ENCODE results near the gene NRCAM. TPM values are rescaled to one million over a fixed set of nuclear protein-coding genes. Genes with fewer than 3 reads are reported as not detected.

Gene NRCAM
- total RNA-seq, 1 donor from 2014 or later = 39.0 TPM

DNA sequence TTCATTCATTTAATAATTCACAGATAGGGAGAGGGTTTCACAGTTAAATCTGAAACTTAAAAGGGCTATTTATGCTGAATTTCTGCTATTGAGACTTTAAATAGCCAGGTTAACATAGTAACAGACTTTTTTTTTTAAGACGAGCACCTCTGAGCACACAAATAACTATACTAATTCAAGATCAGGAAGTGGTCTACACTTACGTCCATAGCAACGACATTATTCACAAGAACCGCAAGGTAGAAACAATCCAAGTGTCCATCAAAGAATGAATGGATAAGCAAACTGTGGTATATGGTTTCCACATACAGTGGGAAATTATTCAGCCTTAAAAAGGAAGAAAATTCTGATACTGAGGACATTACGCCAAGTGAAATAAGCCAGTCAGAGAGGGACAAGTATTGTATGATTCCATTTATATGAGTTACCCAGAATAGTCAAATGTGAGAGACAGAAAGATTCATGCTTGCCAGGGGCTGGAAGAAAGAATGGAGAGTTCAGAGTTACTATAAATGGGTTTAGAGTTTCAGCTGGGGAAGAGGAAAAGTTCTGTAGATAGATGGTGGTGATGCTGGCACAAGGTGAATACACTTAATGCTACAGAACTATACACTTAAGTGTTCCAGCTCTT is 185.7 kb downstream of the NRCAM start:
- Histone ChIP-seq H3K36me3 (ENCODE audit: control insufficient read depth, insufficient read depth, low read length) (no peaks in the 10 kb centered on the region), H3K4me3 (ENCODE audit: low read depth, low read length) (no peak overlapping the region), H3K27me3 (ENCODE audit: control insufficient read depth, insufficient read depth, low read length) (no peaks in the 10 kb centered on the region)
- no peak for DNase-seq (ENCODE audit: low read depth)
- TF ChIP-seq, protein P1, sequence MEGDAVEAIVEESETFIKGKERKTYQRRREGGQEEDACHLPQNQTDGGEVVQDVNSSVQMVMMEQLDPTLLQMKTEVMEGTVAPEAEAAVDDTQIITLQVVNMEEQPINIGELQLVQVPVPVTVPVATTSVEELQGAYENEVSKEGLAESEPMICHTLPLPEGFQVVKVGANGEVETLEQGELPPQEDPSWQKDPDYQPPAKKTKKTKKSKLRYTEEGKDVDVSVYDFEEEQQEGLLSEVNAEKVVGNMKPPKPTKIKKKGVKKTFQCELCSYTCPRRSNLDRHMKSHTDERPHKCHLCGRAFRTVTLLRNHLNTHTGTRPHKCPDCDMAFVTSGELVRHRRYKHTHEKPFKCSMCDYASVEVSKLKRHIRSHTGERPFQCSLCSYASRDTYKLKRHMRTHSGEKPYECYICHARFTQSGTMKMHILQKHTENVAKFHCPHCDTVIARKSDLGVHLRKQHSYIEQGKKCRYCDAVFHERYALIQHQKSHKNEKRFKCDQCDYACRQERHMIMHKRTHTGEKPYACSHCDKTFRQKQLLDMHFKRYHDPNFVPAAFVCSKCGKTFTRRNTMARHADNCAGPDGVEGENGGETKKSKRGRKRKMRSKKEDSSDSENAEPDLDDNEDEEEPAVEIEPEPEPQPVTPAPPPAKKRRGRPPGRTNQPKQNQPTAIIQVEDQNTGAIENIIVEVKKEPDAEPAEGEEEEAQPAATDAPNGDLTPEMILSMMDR (IDR thresholded peaks at IDR 0.05; ENCODE audit: insufficient read depth, low read length, poor library complexity, severe bottlenecking) = no peak

DNA sequence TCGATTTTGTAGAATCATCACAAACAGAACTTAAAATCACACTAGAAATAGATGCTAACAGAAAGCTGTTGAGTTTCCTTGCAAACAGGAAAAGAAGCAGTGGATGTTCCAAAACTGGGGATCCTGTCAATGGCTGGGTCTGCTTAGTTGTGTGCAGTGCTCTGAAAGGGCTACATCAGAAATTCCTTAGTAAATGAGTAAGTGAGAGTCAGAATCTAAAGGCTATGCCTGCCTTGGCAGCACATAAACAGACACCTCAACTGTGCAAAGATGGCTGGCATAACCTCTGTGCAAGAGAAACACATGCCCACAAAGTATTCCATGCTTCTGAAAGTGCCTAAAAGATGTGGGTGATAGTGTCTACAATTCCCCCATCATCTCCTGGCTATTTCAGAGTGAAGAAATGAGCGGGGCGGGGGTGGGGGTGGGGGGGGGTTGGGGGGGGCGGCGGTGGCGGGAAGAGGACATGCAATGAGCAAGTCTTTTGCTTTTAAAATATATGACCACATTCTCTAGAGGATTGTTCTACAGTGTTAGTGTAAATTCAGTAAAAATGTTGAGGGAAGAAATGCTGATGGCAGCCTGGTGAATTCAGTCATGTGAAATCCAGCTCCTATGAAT is 187.9 kb downstream of the NRCAM start:
- no peak overlapping the region for H3K4me3 ChIP-seq (ENCODE audit: low read depth, low read length)
- TF ChIP-seq, protein P1 (IDR thresholded peaks at IDR 0.05; ENCODE audit: insufficient read depth, low read length, poor library complexity, severe bottlenecking) = no peak
- no peaks in the 10 kb centered on the region for H3K36me3 ChIP-seq (ENCODE audit: control insufficient read depth, insufficient read depth, low read length)
- DNase-seq (ENCODE audit: low read depth) = no peak
- no peaks in the 10 kb centered on the region for H3K27me3 ChIP-seq (ENCODE audit: control insufficient read depth, insufficient read depth, low read length)

DNA sequence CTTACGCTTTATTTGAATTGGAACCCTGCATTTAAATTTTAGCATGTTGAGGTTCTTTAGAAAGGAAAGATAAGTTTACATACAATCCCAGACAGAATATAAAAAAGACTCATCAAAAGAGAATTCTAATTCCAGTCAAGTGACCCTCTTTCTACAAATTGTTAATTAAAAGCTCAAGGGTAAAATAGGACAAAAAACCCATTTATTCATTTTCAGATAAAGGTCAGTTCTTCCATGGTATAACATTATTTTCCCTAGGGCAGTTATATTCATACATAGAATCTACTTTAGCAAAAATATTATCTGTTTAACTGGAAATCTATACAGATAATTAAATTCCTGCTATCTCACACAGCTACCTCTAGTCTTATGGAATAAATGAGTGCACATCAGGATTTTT is 188.6 kb downstream of the NRCAM start:
- no peak for DNase-seq (ENCODE audit: low read depth)
- no peaks in the 10 kb centered on the region for H3K27me3 ChIP-seq (ENCODE audit: control insufficient read depth, insufficient read depth, low read length)
- H3K36me3 ChIP-seq (ENCODE audit: control insufficient read depth, insufficient read depth, low read length) = no peaks in the 10 kb centered on the region
- no peak overlapping the region for H3K4me3 ChIP-seq (ENCODE audit: low read depth, low read length)
- TF ChIP-seq, protein P1 (IDR thresholded peaks at IDR 0.05; ENCODE audit: insufficient read depth, low read length, poor library complexity, severe bottlenecking) = no peak

DNA sequence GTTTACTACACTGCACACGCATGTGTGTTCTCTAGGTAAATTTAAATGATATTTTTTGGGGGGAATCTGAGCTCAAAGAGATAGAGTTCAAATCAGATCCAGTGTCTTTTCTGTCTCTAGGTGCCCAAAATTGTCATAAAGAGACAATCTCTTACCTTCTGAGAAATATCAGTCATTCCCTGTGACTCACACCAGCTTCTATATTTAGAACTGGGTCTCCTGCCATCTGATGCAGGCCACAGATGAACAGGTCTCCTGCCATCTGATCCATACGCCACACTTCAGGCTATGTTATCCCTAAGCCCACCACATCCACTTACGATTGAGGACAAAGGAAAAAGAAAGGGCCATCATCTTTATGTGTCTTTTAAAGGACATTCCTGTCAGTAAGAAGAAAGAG is 189.7 kb downstream of the NRCAM start:
- DNase-seq (ENCODE audit: low read depth) = no peak
- Histone ChIP-seq H3K36me3 (ENCODE audit: control insufficient read depth, insufficient read depth, low read length) (no peaks in the 10 kb centered on the region), H3K27me3 (ENCODE audit: control insufficient read depth, insufficient read depth, low read length) (no peaks in the 10 kb centered on the region), H3K4me3 (ENCODE audit: low read depth, low read length) (no peak overlapping the region)
- TF ChIP-seq, protein P1 (IDR thresholded peaks at IDR 0.05; ENCODE audit: insufficient read depth, low read length, poor library complexity, severe bottlenecking) = no peak

DNA sequence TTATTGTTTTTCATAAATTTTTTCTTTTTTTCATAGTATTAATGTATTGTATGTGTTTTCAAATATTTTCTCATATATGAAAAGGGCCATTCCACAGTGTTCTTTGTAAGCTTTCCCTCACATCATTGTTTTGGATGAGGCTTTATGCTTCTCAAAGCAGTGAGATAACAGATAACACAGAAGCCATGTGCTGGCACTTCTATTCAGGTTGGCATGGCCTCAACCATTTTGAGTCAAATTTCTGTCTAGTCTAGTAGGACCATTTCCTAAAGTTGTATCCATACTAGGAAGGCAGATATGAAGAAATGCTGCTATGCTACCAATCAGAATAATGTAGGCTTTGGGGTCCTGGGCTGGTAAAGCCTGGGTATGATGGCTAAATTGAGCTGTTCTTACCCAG is 190.2 kb downstream of the NRCAM start:
- no peak for DNase-seq (ENCODE audit: low read depth)
- no peak overlapping the region for H3K4me3 ChIP-seq (ENCODE audit: low read depth, low read length)
- no peaks in the 10 kb centered on the region for H3K36me3 ChIP-seq (ENCODE audit: control insufficient read depth, insufficient read depth, low read length)
- TF ChIP-seq, protein P1 (IDR thresholded peaks at IDR 0.05; ENCODE audit: insufficient read depth, low read length, poor library complexity, severe bottlenecking) = no peak
- no peaks in the 10 kb centered on the region for H3K27me3 ChIP-seq (ENCODE audit: control insufficient read depth, insufficient read depth, low read length)

DNA sequence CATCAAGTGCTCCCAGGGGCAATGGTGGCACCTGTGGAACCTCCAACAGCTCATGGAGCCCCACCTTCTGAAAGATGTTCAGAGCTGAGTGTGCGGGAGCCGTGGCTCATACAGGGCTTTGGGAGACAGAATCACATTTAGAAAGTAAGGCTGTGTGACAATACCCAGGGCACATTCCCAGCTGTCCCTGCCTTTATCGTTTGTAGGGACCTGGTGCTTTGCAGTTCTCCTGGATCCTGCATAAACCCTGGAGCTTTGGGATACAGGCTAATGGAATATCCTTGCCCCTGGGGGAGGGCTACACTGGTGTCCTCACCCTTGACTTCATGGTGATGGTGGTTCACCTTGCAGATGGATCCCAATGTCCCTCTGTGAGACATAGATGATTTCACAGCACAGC is 191.2 kb downstream of the NRCAM start:
- Histone ChIP-seq H3K36me3 (ENCODE audit: control insufficient read depth, insufficient read depth, low read length) (no peaks in the 10 kb centered on the region), H3K27me3 (ENCODE audit: control insufficient read depth, insufficient read depth, low read length) (no peaks in the 10 kb centered on the region), H3K4me3 (ENCODE audit: low read depth, low read length) (no peak overlapping the region)
- TF ChIP-seq, protein P1 (IDR thresholded peaks at IDR 0.05; ENCODE audit: insufficient read depth, low read length, poor library complexity, severe bottlenecking) = no peak
- DNase-seq (ENCODE audit: low read depth) = no peak

Measured in kidney epithelial cell (primary cell).